GM12872 (cell line): ENCODE measurements around the gene LSR.
A peak's percentile ranks its signal among the peaks of the same experiment; 100 is the strongest.

Experiments used
- TF ChIP-seq, protein P1 (sequence below): IDR thresholded peaks from 3 replicates; pipeline ENCODE4 v1.5.1; 2011; ENCODE audit warnings: low read depth, mild to moderate bottlenecking, low read length, moderate library complexity; ENCODE audit not compliant: insufficient read depth

LSR gene

DNA sequence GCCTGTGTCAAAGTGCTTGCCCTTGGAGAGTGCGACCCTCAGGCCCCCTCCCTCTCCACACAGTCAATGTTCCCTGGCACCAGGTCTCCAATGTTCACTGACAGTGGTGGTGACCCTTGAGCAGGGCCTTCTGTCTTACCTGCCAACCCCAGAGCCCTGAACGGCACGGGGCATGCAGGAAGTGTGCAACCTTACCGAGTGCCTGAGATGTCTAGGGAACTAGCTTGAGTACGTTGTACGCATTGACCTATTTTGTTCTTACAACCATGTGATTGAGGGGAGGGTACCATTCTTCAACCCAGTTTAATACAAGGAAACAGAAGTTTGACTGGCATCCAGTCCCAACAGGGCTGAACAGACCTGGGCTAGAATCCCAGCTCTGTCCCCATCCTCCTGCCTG is 56.4 kb downstream of the LSR start:
- TF ChIP-seq, protein P1, sequence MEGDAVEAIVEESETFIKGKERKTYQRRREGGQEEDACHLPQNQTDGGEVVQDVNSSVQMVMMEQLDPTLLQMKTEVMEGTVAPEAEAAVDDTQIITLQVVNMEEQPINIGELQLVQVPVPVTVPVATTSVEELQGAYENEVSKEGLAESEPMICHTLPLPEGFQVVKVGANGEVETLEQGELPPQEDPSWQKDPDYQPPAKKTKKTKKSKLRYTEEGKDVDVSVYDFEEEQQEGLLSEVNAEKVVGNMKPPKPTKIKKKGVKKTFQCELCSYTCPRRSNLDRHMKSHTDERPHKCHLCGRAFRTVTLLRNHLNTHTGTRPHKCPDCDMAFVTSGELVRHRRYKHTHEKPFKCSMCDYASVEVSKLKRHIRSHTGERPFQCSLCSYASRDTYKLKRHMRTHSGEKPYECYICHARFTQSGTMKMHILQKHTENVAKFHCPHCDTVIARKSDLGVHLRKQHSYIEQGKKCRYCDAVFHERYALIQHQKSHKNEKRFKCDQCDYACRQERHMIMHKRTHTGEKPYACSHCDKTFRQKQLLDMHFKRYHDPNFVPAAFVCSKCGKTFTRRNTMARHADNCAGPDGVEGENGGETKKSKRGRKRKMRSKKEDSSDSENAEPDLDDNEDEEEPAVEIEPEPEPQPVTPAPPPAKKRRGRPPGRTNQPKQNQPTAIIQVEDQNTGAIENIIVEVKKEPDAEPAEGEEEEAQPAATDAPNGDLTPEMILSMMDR, result no peak

DNA sequence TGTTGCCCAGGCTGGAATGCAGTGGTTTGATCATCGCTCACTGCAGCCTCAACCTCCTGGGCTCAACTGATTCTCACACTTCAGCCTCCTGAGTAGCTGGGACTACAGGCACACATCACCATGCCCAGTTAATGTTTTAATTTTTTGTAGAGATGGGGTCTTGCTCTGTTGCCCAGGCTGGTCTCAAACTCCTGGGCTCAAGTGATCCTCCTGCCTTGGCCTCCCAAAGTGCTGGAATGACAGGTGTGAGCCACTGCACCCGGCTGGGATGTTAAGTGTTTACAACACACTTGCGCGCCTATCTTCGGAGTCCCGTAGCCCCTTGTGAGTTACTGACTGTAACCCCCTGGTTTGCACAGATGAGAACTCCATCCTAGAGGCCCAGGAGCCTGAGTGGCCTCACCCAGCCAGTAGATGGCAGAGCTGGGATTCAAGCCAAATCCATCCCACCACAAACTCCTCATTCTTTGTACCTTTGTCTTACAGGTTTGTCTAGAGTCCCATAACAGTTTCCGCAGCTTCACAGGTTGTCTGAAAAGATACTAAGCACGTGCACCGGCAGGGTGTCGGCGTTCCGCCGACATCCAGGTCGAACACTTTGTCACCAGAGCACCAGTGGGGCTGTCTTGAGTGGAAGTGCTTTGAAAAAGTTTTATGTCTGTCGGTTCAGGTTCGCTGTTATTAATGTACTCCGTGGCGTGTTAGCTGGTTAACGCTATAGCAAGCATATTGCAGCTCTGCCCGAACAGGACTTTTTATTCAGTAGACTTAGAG is 57.9 kb downstream of the LSR start:
- TF ChIP-seq, protein P1, result peak; percentile 74

DNA sequence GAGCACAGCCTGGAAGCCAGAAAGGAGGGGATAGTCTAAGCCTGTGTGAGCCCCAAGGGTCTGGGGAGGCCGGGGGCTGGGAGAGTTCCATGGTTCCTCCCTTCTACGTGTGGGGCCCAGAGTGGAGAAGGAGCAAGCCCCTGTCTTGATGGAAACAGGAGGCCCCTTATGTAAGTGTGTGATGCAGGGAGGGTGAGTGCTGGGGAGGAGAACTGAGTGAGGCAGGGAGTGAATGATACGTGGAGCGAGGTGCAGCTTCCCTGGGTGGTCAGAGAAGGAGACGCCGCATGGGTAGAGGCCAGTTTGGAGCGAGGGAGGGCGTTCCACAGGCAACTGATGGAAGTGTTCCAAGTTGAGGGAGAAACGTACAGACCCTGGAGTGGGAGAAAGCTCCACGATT is 59.1 kb downstream of the LSR start:
- TF ChIP-seq, protein P1, result no peak

DNA sequence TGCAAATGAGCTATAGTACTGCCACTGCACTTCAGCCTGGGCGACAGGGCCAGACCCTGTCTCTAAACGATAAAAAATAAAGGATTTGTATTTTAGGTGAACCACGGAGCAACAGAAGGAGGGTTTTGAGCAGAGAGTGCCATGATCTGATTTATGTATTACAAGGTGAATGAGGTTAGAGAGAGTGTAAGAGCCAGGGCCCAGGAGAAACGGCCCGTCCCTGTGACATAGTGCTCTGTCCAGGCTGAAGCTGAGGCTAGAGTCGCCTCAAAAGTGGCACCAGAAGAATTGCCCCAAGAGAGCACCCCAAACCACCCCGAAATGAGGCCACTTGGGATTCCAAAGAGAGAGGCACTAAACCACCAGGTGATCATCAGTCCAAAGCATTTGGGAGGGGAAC is 60.1 kb downstream of the LSR start:
- TF ChIP-seq, protein P1, result no peak

DNA sequence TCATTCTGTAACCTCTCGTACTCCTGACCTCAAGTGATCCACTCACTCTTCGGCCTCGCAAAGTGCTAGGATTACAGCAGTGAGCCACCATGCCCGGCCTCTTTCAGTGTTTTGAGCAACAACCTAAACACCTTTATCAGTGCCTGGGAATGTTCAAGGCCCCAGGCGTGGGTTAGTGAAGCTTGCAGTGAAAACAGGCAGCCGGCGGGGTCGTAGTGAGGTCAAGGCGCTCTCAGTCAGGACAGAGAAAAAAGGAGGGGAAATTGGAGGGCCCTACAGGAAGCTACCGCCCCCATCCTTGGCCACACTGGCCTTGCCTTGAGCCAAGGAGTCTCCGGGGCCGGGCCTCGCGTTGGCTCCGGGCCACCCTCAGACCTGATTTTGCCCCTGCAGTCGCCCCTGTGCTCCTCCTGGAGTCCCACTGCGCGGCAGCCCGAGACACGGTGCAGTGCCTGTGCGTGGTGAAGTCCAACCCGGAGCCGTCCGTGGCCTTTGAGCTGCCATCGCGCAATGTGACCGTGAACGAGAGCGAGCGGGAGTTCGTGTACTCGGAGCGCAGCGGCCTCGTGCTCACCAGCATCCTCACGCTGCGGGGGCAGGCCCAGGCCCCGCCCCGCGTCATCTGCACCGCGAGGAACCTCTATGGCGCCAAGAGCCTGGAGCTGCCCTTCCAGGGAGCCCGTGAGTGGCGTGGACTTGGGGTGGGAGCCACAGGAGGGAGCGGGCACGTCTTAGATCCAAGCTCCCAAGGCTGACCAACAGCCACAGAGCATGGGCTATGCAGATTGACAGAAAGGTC is 60.9 kb downstream of the LSR start:
- TF ChIP-seq, protein P1, result no peak

- TF ChIP-seq, protein P1, result no peak
Observed at GRCh38 chr19:35310331-35310730, 61.5 kb downstream of the LSR start.

DNA sequence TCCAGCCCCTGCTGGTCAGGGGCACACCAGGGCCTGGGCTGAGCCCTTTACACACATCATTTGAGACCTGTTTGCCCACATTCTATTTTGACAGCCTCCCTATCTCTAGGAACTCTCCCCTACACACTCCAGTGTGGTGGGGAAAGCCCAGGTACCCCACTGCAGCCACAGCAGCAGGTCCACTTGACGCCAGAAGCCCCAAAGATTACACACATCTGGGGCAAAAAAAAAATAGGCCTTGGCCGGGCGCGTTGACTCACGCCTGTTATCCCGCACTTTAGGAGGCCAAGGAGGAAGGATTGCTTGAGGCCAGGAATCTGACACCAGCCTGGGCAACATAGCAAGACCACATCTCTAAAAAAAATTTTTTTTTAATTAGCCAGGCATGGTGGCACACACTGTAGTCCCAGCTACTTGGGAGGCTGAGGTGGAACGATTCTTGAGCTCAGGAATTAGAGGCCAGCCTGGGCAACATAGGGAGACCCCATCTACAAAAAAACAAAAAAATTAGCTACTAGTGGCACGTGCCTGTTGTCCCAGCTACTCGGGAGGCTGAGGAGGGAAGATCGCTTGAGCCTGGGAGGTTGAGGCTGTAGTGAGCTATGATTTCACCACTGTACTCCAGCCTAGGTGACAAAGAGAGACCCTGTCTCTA is 62.1 kb downstream of the LSR start:
- TF ChIP-seq, protein P1, result no peak
